HEK293T (cell line): ENCODE data around the gene SH3RF3.

Experiments used
- ARNT ChIP-seq: fragments of 450-650 bp; IDR thresholded peaks from 2 replicates; pipeline ENCODE4 v1.6.1; 2017; ENCODE audit warnings: mild to moderate bottlenecking
- FOXM1 ChIP-seq: fragments of 450-650 bp; IDR thresholded peaks from 2 replicates; pipeline ENCODE4 v1.6.1; 2017; ENCODE audit warnings: mild to moderate bottlenecking, borderline replicate concordance
- HDGF ChIP-seq: fragments of 450-650 bp; IDR thresholded peaks from 2 replicates; pipeline ENCODE4 v1.6.1; 2017; ENCODE audit warnings: antibody characterized with exemption, borderline replicate concordance
- L3MBTL2 ChIP-seq: fragments of 450-650 bp; conservative IDR thresholded peaks from 2 replicates; pipeline ENCODE4 v1.6.1; 2016; ENCODE audit warnings: mild to moderate bottlenecking
- SP1 ChIP-seq: fragments of 450-650 bp; IDR thresholded peaks from 2 replicates; pipeline ENCODE4 v1.6.1; 2017
- ZNF384 ChIP-seq: fragments of 450-650 bp; IDR thresholded peaks from 2 replicates; pipeline ENCODE4 v1.6.1; 2016

DNA sequence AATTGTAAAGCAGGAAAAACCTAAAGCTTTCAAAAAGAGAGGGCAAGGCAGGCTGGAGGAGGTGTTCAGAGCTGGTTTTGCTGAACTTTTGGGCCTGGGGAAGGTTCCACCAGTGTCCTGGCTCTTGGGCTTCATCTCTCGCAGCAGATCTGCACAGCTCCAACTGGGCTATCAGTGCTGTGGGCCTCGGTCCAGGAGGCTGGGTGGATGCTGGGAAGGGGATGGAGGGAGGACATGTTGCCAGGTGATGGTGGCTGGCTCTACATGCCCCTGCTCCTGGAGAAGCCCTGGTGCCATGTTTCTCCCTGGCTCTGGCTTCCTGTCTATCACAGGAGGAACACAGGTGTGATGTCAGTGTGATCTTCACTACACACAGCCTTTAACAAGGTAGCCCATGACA is 187.1 kb downstream of the SH3RF3 start:
- TF ChIP-seq ARNT (no peak), HDGF (no peak), L3MBTL2 (no peak), ZNF384 (no peak), SP1 (no peak), FOXM1 (no peak)
